DMS79 (cell line): ENCODE data around the gene GPX1.

ENCODE experiments used
- DNase-seq: peaks from one replicate; lab custom pipeline; 2025; lab: John Stamatoyannopoulos, UW

Gene GPX1

GRCh38 chr3:49311283-49311682 is 46.9 kb downstream of the GPX1 start:
- no peak for DNase-seq

GRCh38 chr3:49310677-49311076 is 47.5 kb downstream of the GPX1 start:
- no peak for DNase-seq
